Measurements from ENCODE around the gene MYO5B.

DNA sequence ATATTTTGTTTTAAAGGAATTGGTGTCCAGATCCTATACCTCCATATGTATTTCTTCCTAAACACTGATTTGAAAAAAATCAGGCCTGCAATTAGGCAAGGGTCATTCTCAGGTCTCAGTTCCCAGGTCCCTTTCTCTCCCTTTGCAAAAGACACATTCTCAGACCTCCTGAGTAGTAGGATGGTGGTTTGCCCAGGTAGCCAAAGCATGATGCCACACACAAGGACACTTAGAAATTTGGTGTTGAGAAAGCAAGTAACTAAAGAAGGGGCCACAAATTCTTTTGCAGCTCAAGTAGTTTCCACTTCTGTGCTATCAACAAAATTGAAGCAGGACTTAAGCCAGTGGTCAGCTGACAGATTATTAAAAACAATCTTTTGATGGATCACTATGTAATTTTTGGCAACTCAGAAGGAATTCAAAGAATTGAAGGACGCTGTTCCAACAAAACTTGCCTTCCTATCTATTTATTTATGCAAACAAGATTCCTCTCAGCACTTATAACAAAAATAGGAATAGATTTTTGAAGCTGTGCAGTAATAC lies 6.6 kb upstream of the MYO5B start:
- TF ChIP-seq, protein P1, sequence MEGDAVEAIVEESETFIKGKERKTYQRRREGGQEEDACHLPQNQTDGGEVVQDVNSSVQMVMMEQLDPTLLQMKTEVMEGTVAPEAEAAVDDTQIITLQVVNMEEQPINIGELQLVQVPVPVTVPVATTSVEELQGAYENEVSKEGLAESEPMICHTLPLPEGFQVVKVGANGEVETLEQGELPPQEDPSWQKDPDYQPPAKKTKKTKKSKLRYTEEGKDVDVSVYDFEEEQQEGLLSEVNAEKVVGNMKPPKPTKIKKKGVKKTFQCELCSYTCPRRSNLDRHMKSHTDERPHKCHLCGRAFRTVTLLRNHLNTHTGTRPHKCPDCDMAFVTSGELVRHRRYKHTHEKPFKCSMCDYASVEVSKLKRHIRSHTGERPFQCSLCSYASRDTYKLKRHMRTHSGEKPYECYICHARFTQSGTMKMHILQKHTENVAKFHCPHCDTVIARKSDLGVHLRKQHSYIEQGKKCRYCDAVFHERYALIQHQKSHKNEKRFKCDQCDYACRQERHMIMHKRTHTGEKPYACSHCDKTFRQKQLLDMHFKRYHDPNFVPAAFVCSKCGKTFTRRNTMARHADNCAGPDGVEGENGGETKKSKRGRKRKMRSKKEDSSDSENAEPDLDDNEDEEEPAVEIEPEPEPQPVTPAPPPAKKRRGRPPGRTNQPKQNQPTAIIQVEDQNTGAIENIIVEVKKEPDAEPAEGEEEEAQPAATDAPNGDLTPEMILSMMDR (IDR thresholded peaks at IDR 0.05; ENCODE audit: insufficient read depth, low read length, poor library complexity, severe bottlenecking), result no peak
- TF ChIP-seq EZH2phosphoT487 (conservative IDR thresholded peaks at IDR 0.05; ENCODE audit: low read length), result no peak
